Epidermal melanocyte (primary cell): ENCODE measurements around the gene MT1A.
"Not testable (repeated sequence)": the region's sequence is repeated elsewhere in the genome, so short reads cannot be mapped to it uniquely, and the experiment has no call there.

Experiments
- DNase-seq: peaks from one replicate; pipeline ENCODE4 v3.0.0; 2011; ENCODE audit warnings: low spot score; ENCODE audit not compliant: insufficient read length

Gene MT1A

DNA sequence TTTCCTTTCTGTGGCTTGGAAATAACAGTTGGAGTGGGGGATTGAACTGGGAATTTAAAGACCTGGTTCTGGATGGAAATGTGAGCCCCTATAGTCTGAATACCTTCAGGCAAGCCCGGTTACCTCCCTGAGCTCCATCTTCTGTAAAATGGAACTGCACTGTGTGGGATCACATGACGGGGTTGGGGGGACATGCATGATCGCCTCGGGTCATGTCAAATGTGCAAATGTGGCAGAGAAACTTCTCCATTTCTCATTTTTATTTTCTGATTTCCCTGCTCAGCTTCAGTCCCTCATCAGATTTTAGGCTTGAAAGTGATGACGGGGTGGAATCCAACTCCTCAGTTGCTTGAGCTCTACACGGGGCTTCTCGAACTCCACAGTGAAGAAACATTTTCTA, 14.8 kb downstream of the MT1A start:
- DNase-seq = no peak

DNA sequence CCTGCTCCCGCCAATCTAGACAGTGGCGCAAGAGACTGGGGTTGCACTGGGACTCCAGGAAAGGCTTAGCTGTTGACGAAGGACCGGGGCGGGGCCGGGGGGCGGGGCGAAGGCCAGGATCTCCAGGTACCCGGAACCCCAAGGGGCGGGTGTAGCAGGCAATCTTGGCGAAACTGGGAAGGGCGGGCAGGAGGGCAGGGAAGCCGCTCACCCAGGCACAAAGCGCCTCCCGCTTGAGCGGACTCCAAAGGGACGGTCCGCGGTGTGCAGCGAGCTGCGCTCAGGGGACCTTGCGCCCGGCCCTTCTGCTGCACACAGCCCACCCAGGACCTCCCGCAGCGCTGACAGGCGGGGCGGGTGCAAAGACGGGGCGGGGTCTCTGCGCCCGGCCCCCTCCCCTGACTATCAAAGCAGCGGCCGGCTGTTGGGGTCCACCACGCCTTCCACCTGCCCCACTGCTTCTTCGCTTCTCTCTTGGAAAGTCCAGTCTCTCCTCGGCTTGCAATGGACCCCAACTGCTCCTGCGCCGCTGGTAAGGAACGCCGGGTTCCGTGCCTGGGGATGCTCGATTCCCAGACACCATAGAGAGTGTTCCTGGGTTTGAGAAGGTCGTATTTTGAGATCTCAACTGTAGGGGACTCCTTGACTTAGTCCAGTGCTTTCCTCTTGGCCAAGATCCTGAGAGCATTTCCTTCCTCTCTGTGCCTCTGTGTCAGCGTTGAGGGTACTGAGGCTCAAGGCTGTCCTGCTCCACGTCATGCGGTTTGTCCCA, 19.3 kb downstream of the MT1A start, which contains the start of gene MT1F:
MT1F (plus strand) TSS at position 405 of the 772 bp plus-strand sequence; CDS start at position 505, 100 bp downstream.
- DNase-seq = no peak

DNA sequence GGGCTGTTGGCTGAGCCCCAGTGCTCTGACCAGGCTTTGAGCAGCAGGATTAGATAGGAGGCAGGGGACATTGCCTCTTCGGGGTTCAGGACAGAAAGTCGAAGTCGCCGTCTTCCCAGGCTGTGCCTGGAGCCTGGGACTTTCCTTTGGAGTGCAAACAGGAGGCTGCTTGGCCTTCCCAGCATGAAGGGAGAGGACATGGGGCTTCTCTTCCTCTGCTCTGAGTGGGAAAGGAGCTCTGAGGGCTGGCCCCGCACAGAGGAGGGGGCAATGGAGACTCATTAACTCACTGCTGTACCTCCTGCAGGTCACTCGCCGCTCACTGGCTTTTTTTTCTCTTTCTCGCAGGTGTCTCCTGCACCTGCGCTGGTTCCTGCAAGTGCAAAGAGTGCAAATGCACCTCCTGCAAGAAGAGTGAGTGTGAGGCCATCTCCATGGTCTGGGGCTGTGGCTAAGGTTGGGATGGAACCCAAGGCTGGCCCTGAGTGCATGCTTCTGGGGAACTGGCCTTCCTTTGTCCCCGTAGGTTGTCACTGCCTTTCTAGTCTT, 19.9 kb downstream of the MT1A start:
- no peak for DNase-seq

DNA sequence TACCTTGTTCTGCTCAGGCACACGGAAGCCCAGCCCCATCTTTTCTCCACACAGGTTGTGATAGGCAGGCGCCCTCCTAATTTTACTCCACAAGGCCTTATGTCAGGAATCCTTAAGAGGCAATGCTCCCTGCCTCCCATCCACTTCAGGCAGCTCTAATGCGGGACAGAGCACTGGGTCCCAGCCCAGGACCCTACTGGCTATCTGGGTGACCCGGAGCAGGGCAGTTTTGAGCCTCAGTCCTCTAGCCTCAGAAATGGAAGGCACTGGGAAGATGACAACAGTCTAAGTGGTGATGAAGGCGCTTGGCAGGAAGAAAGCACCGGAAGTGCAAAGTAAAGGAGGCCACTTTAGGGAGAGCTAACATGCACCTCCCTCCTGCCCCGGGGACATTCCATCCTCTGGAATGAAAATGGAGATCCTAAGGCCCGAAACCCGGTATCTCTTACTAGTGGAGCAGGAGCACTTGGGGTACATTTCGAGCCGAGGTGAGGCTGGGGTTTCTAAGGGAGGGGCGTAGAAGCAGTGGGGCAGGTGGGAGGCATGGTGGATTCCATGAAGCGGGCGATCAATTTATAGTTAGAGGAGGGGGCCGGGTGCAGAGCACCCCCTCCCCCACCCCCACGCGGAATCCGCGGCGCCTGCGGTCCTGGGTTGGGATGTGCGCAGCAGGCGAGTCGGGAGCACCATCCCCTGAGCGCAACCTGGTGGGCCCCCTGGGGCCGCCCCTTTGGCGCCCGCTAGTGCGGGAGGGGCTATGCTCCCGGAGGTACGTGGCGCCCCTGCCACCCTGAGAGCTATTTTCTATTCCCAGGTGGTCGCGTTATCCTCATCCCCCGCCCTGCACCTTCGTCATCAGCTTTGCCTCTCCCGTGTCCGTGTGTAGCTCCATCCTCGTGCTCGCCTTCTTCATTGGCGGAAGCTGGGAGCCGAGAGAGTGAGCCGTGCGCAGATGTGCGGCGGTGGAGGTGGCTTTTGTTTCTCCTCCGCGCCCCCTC, 24.2 kb downstream of the MT1A start:
- no peak for DNase-seq

DNA sequence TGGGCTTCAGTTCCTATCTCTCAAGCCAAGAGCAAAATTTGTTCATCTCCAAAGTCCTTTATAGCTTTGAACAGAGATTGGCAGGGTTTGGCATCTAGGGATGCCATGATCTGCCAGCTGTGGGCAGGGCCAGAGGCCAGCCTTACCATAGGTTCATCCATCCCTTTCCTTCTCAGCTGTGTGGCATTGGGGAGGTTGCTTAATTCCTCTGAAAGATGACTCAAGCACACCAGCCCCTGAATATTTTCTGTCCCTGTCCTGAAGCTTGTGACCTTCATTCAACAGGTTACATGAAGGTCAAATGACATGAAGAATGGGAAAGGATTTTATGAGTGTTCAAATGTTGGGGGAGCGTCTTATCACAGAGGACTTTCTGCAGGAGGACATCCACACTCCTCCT, 26.0 kb downstream of the MT1A start:
- no peak for DNase-seq

DNA sequence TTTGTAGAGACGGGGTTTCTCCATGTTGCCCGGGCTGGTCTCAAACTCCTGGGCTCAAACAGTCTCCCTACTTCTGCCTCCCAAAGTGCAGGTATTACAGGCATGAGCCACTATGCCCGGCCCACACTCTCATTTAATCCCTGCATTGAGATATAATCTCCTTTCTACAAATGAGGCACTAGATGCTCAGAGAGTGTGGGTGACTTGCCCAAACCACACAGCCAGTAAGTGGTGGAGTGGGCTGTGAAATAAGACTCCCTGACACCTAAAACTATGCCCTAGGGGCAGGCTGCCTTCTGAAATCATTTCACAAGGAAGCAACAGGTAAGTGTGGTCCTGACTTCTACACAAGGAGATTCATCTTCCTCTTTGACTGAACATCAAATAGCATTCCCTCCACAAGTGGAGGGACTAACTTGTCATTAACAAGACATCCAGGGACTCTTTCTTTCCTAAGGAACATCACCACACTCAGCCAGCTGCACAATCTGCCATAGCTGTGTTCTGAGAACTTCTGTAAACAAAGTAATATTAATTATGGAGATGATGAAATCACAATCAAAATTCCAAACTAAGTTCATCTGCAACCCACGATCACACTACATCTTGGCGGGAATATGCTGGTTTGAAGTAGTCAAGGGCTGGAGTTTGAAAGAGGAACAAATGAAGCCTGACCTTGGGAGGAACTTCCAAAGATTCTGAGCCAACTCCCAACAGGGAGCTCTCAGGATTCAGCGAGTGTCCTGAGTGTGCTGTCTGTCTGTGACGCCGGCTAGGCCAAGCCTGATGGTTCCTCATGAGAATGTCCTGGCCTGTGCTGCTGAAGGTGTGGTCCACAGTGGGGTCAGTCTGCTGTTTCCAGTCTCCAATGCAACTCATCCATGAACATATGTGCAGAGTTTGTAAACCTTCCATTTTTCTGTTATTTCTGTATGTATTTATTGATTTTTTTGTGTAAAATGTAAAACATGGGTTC, 27.1 kb downstream of the MT1A start:
- not testable (repeated sequence) for DNase-seq

DNA sequence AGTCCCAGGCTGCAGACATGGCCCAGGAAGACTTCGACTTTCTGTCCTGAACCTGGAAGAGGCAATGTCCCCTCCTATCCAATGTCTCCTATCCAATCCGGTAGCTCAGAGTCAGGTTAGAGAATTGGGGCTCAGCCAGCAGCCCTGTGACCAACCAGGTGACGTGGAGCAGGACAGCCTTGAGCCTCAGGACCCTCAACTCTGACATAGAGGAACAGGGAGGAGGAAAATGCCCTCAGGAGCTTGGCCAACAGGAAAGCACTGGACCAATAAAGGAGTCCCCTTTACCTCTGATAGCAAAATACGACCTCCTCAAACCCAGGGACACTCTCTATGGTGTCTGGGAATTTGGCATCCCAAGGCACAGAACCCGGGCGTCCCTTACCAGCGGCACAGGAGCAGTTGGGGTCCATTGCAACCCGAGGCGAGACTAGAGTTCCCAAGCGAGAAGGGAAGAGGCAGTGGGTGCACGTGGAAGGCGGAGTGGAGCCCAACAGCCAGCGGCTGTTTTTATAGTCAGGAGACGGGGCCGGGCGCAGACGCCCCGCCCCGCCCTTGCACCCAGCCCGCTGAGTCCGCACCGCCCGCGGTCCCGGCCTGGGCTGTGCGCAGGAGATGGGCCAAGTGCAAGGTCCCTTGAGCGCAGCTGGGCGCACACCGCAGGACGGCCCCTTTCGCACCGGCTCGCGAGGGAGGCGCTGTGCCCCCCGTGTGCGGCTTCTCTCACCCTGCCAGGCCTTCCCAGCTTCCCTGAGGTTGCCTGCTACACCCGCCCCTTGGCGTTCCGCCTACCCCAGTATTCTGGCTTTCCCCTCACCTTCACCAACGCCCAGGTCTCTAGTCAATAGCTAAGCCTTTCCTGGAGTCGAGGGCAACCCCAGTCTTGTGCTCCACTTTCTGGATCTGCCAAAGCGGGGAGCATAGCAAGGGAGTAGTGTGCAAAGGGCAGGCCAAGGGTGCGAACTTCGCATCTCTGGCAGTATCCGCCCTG, 29.4 kb downstream of the MT1A start, which contains the start of gene MT1G:
MT1G (minus strand) TSS at position 485 of the 991 bp plus-strand sequence; CDS start at position 413, 72 bp downstream.
- no peak for DNase-seq

DNA sequence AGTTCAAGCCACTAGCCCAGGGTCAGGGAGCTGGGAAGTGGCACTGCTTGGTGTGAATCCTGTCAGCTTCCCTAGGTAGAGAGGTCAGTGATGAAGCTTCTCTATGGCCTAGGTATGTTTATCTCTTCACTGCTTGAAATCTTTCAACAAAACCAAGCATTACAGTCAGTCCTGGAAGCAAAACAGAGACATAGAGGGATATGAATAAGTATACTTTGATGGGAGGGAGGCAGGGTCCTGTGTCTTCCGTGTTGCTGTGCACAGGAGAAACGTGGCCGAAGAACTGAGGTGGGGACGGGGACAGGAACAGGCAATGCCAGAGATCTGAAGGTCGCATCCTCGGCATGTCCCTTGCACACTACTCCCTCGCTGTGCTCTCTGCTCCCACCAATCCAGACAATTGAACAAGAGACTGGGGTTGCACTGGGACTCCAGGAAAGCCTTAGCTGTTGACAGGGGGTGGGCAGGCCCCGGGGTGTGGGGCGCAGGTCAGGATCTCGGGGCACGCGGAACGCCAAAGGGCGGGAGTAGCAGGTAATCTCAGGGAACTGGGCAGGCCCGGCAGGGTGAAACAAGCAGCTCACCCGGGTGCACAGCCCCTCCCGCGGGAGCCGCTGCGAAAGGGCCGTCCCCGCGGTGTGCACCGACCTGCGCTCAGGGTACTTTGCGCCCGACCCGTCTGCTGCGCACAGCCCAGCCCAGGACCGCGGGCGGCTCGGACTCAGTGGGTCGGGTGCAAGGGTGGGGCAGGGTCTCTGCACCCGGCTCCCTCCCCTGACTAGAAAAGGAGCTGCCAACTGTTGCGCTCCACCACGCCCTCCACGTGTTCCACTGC, 30.8 kb downstream of the MT1A start, which contains the start of gene MT1H:
MT1H (plus strand) TSS at position 810 of the 835 bp plus-strand sequence. CDS start 71 bp downstream, outside the sequence.
- DNase-seq = no peak

DNA sequence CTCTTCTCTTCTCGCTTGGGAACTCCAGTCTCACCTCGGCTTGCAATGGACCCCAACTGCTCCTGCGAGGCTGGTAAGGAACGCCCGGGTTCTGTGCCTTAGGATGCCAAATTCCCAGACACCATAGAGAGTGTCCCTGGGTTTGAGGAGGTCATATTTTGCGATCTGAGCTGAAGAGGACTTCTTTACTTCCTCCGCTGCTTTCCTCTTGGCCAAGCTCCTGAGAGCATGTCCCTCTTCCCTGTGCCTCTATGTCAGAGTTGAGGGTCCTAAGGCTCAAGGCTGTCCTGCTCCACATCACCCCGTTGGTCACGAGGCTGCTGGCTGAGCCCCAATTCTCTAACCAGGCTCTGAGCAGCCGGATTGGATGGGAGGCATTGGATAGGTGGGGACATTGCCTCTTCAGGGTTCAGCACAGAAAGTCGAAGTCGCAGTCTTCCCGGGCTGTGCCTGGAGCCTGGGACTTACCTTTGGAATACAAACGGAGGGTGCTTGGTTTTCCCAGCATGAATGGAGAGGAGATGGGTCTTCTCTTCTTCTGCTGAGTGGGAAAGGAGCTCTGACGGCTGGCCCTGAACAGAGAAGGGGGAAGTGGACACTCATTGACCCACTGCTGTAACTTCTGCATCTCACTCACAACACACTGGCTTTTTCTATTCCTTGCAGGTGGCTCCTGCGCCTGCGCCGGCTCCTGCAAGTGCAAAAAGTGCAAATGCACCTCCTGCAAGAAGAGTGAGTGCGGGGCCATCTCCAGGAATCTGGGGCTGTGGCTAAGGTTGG, 31.6 kb downstream of the MT1A start:
- DNase-seq = no peak

DNA sequence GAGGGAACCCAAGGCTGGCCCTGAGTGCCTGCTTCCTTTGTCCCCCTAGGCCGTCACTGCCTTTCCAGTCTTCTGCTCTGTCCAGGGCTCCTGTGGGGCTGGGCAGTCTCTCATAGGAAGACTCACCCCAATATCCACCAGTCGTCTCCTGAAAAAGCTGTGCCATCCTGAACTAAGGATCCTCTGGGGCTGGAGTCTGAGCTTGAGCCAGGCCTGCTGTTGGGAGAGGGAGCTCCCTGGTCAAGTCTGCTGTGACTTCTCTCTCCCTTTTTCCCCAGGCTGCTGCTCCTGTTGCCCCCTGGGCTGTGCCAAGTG, 32.1 kb downstream of the MT1A start:
- no peak for DNase-seq

DNA sequence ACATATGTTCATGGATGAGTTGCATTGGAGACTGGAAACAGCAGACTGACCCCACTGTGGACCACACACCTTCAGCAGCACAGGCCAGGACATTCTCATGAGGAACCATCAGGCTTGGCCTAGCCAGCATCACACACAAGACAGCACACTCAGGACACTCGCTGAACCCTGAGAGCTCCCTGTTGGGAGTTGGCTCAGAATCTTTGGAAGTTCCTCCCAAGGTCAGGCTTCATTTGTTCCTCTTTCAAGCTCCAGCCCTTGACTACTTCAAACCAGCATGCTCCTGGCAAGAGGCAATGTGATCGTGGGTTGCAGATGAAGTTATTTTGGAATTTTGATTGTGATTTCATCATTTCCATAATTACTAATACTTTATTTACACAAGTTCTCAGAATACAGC, 33.2 kb downstream of the MT1A start:
- DNase-seq = not testable (repeated sequence)

DNA sequence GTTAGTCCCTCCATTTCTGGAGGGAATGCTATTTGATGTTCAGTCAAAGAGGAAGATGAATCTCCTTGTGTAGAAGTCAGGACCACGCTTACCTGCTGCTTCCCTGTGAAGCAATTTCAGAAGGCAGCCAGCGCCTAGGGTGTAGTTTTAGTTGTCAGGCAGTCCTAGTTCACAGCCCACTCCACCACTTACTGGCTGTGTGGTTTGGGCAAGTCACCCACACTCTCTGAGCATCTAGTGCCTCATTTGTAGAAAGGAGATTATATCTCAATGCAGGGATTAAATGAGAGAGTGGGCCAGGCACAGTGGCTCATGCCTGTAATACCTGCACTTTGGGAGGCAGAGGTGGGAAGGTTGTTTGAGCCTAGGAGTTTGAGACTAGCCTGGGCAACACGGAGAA, 33.7 kb downstream of the MT1A start:
- DNase-seq = not testable (repeated sequence)

DNA sequence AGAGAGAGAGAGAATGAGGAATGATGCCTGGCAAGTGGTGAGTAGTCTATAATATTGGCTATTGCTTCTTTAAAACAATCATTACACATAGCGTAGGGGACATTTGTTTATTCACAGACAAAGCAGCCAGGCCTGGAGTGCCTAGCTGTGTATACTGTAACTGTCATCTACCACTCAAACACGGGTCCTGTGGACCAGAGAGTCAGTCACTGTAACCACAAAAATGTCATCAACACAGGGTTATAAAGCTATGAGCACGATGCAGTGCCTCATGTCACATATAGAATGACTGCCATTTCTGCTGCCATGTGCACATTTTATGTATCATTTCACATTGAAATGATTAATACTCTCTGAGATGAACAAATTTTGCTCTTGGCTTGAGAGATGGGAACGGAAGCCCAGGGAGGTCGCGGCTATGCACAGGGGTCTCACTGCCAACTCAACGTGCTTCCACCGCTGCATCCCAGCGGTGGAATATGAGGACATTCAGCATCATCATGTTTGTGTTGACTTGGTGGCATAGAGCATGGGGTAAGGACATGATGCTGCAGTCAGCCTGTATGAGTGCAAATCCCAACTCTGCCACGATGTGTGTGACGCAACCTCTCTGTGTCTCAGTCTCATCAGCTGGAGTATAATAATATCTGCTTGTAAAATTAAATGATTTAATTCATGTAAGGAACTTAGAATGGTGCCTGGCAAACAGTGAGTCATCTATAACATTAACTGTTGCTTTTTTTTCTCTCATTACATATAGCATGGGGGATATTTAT, 34.5 kb downstream of the MT1A start:
- no peak for DNase-seq

DNA sequence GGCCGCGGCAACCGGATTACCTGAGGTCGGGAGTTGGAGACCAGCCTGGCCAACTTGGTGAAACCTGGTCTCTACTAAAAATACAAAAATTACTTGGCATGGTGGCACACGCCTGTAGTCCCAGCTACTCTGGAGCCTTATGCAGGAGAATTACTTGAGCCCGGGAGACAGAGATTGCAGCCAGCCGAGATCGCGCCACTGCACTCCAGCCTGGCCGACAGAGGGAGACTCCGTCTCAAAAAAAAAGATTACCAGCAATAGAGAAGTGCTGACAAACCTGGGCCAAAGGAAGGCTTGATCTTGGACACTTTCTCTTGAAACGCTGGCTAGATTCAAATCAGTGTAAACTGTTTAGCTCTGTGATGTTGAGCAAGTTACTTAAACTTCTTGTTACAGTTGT, 35.5 kb downstream of the MT1A start:
- no peak for DNase-seq

DNA sequence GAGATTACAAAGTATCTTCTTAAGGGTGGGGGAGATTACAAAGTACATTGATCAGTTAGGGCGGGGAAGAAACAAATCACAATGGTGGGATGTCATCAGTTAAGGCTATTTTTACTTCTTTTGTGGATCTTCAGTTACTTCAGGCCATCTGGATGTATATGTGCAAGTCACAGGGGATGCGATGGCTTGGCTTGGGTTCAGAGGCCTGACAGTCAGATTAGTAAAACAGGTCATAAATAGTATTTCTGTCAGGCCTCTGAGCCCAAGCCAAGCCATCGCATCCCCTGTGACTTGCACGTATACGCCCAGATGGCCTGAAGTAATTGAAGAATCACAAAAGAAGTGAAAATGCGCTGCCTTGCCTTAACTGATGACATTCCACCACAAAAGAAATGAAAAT, 36.1 kb downstream of the MT1A start:
- not testable (repeated sequence) for DNase-seq

DNA sequence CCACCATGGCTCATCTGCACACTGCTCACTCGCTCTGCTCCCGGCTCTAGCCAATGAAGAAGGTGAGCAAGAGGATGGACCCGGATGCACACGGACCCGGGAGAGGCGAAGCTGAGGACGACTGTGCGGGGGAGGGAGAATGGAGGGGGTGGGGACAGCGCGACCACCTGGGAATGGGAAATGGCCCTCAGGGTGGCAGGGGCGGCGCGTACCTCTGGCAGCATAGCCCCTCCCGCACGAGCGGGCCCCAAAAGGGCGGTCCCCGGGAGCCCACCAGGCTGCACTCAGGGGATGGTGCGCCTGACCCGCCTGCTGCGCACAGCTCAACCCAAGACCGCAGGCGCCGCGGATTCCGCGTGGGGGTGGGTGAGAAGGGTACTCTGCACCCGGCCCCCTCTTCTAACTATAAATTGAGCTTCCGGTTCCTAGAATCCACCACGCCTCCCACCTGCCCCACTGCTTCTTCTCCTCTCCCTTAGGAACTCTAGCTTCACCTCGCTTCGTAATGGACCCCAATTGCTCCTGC, 37.3 kb downstream of the MT1A start:
- DNase-seq = no peak

DNA sequence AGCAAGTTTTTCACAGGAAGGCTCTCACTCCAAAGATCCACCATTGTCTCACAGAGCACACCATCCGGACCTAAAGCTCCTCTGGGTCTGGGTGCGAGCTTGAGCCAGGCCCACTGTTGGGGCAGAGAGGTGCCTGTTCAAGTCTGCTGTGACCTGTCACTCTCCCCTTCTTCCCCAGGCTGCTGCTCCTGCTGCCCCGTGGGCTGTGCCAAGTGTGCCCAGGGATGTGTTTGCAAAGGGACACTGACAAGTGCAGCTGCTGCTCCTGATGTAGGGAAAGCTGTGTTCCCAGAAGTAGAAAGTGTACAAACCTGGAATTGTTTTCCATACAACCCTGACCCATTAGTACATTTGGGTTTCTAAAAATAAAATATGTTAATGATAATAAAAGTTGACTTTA, 39.0 kb downstream of the MT1A start:
- no peak for DNase-seq
